ENCODE results near the gene GOLGA6D.
"Not testable (repeated sequence)": the region's sequence is repeated elsewhere in the genome, so short reads cannot be mapped to it uniquely, and the experiment has no call there.

GOLGA6D gene

DNA sequence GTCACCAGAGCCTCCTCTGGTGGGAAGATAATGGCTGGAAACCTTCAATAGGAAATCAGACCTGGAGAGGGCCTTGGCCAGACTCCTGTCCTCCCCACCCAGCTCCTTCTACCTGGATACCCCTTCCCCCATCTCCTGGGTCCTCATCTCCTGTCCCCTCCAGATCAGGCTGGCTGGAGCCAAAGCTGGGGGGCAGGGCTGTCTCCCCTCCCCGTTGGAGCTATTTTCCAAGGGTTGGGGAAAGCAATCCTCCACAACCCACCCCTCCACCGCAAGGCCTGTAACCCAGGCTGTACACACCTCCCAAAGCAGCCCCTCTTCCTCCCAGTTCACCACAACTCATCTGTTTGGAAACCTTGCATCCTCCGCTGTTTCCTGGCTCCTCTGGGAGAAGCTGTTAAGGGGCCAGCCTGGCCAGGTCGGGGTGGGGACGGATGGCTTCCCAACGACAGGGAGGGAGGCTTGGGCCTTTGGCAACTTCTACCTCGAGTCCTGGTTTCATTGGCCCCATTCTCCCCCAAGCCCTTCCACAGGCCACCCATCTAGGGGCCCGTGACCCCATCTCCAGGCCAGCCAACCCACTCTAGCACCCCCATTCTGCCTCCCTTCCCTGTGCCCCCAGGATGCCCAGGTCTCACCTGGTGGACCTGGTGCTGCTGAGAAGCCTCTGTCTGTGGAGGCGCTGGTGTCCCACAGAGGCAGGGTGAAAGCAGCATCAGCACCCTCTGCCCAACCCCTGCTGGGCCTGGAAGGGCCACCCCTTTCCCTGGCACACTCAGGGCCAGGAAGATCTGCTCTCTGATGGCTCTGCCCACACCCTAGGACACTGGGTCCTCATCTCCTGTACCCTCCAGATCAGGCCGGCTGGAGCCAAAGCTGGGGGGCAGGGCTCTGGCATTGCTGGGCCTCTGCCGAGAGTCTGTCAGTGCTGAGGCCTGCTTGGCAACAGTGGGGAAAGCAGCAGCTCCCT lies 46.6 kb upstream of the GOLGA6D start:
- no CpG with 5 or more reads among the region's 11 CpGs for WGBS (ENCODE audit: extremely low coverage, insufficient coverage, insufficient read length)
- Histone ChIP-seq H4K8ac (ENCODE audit: low read depth, low read length) (no peak overlapping the region), H4K91ac (ENCODE audit: low read depth, low read length) (no peak overlapping the region), H3K9ac (ENCODE audit: low read length) (no peak overlapping the region), H2BK5ac (ENCODE audit: low read depth, low read length, poor library complexity) (no peak overlapping the region), H3K4me3 (ENCODE audit: low read depth, low read length) (no peak overlapping the region), H3K4me2 (ENCODE audit: low read length) (no peak overlapping the region), H2AFZ (ENCODE audit: insufficient read depth, low read length, poor library complexity) (no peak overlapping the region), H3K18ac (ENCODE audit: low read length) (no peak overlapping the region), H3K79me1 (ENCODE audit: low read length) (no peaks in the 10 kb centered on the region), H2BK120ac (ENCODE audit: insufficient read depth, low read length, poor library complexity) (no peak overlapping the region), H3K36me3 (ENCODE audit: control insufficient read depth in 1 of 2, insufficient read depth in 2 of 2, low read length in 2 of 2) (no peaks in the 10 kb centered on the region), H3K27ac (ENCODE audit: low read depth, low read length) (no peak overlapping the region), H3K27me3 (ENCODE audit: insufficient read depth, low read length) (no peaks in the 10 kb centered on the region), H3K4ac (ENCODE audit: low read depth, low read length) (no peak overlapping the region), H3K14ac (ENCODE audit: low read length) (no peak overlapping the region), H3K79me2 (ENCODE audit: control insufficient read depth, insufficient read depth, low read length, poor library complexity) (no peaks in the 10 kb centered on the region), H3K23ac (ENCODE audit: low read length) (no peak overlapping the region), H4K12ac (ENCODE audit: low read depth, low read length) (no peak overlapping the region), H3K4me1 (ENCODE audit: control insufficient read depth in 1 of 2, insufficient read depth in 2 of 2, low read length in 2 of 2) (peaks cover 0 to under 1% of the 10 kb centered on the region in 2 experiments), H2BK12ac (ENCODE audit: low read length) (no peak overlapping the region), H2AK5ac (ENCODE audit: low read length) (no peak overlapping the region), H3K9me3 (ENCODE audit: insufficient read depth, low read depth, low read length) (no peaks in the 10 kb centered on the region)
- no peak for DNase-seq

DNA sequence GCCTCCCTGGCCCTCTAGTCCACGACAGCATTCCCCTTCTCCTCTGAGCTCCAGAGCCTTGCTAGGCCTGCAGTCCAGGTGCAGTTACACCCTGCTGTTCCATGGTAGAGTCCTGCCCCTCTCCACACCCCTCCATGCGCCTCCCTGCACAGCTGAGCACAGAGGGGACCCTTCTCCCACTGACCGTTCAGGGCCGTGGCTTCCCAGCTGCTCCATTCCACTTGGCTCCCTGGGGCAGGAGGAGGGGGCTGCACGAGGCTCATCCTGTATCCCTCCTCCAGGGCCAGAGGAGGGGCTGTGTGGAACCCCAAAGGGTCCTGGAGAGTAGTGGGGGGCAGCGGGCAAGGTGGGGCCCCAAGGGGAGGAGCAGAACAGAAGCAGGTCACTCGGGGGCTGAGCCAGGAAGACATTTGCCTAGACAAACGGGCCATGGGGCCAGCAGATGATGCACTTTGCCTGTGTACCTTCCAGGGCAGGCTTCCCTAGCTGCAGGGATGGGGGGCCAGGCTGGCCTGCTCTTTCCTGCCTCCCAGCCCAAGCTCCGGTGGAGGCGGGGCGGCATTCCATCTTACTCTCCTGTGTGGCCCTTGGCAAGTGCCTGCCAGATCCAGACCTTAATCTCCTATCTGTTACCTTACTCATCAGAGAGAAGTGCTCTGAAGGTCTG lies 45.2 kb upstream of the GOLGA6D start:
- H3K9ac ChIP-seq (ENCODE audit: low read length) = no peak overlapping the region
- H3K27me3 ChIP-seq (ENCODE audit: insufficient read depth, low read length) = no peaks in the 10 kb centered on the region
- no peak overlapping the region for H2BK12ac ChIP-seq (ENCODE audit: low read length)
- no peaks in the 10 kb centered on the region for H3K9me3 ChIP-seq (ENCODE audit: insufficient read depth, low read depth, low read length)
- H2AFZ ChIP-seq (ENCODE audit: insufficient read depth, low read length, poor library complexity) = no peak overlapping the region
- H3K4me2 ChIP-seq (ENCODE audit: low read length) = no peak overlapping the region
- no CpG with 5 or more reads among the region's 11 CpGs for WGBS (ENCODE audit: extremely low coverage, insufficient coverage, insufficient read length)
- no peak overlapping the region for H4K91ac ChIP-seq (ENCODE audit: low read depth, low read length)
- H3K23ac ChIP-seq (ENCODE audit: low read length) = no peak overlapping the region
- H2BK5ac ChIP-seq (ENCODE audit: low read depth, low read length, poor library complexity) = no peak overlapping the region
- no peak overlapping the region for H4K12ac ChIP-seq (ENCODE audit: low read depth, low read length)
- H3K27ac ChIP-seq (ENCODE audit: low read depth, low read length) = no peak overlapping the region
- H3K4me1 ChIP-seq (ENCODE audit: control insufficient read depth in 1 of 2, insufficient read depth in 2 of 2, low read length in 2 of 2) = no peaks in the 10 kb centered on the region
- H3K79me1 ChIP-seq (ENCODE audit: low read length) = no peaks in the 10 kb centered on the region
- H2AK5ac ChIP-seq (ENCODE audit: low read length) = no peak overlapping the region
- H4K8ac ChIP-seq (ENCODE audit: low read depth, low read length) = no peak overlapping the region
- H3K36me3 ChIP-seq (ENCODE audit: control insufficient read depth in 1 of 2, insufficient read depth in 2 of 2, low read length in 2 of 2) = no peaks in the 10 kb centered on the region
- no peak for DNase-seq
- no peak overlapping the region for H3K14ac ChIP-seq (ENCODE audit: low read length)
- H3K18ac ChIP-seq (ENCODE audit: low read length) = no peak overlapping the region
- H3K79me2 ChIP-seq (ENCODE audit: control insufficient read depth, insufficient read depth, low read length, poor library complexity) = no peaks in the 10 kb centered on the region
- no peak overlapping the region for H2BK120ac ChIP-seq (ENCODE audit: insufficient read depth, low read length, poor library complexity)
- no peak overlapping the region for H3K4ac ChIP-seq (ENCODE audit: low read depth, low read length)
- no peak overlapping the region for H3K4me3 ChIP-seq (ENCODE audit: low read depth, low read length)

DNA sequence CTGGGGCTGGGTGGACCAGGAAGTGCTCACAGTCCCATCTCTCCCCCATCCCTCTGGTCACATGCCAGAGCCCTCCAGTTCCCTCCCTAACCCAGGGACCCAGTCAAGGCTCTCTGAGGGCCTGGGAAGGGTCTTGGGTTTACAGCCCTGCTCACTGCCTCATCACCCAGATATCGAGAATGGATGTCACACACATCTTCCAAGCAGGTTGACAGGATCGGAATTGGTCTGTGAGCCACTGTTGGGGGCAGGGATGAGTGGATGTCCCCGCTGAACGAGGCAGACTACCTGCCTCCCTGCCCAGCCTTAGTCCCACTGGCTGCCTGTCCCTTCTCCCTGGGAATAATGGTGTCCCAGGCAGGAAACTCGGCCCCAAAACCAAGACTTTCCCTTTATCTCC lies 44.5 kb upstream of the GOLGA6D start:
- Histone ChIP-seq H4K12ac (ENCODE audit: low read depth, low read length) (no peak overlapping the region), H2BK120ac (ENCODE audit: insufficient read depth, low read length, poor library complexity) (no peak overlapping the region), H3K4me1 (ENCODE audit: control insufficient read depth in 1 of 2, insufficient read depth in 2 of 2, low read length in 2 of 2) (no peaks in the 10 kb centered on the region), H2BK5ac (ENCODE audit: low read depth, low read length, poor library complexity) (no peak overlapping the region), H3K36me3 (ENCODE audit: control insufficient read depth in 1 of 2, insufficient read depth in 2 of 2, low read length in 2 of 2) (no peaks in the 10 kb centered on the region), H4K91ac (ENCODE audit: low read depth, low read length) (no peak overlapping the region), H2AK5ac (ENCODE audit: low read length) (no peak overlapping the region), H3K23ac (ENCODE audit: low read length) (no peak overlapping the region), H4K8ac (ENCODE audit: low read depth, low read length) (no peak overlapping the region), H3K79me2 (ENCODE audit: control insufficient read depth, insufficient read depth, low read length, poor library complexity) (no peaks in the 10 kb centered on the region), H3K9ac (ENCODE audit: low read length) (no peak overlapping the region), H3K14ac (ENCODE audit: low read length) (no peak overlapping the region), H2BK12ac (ENCODE audit: low read length) (no peak overlapping the region), H3K79me1 (ENCODE audit: low read length) (no peaks in the 10 kb centered on the region), H3K9me3 (ENCODE audit: insufficient read depth, low read depth, low read length) (no peaks in the 10 kb centered on the region), H2AFZ (ENCODE audit: insufficient read depth, low read length, poor library complexity) (no peak overlapping the region), H3K27ac (ENCODE audit: low read depth, low read length) (no peak overlapping the region), H3K4me3 (ENCODE audit: low read depth, low read length) (no peak overlapping the region), H3K4me2 (ENCODE audit: low read length) (no peak overlapping the region), H3K18ac (ENCODE audit: low read length) (no peak overlapping the region), H3K4ac (ENCODE audit: low read depth, low read length) (no peak overlapping the region), H3K27me3 (ENCODE audit: insufficient read depth, low read length) (no peaks in the 10 kb centered on the region)
- no peak for DNase-seq
- no CpG with 5 or more reads among the region's 5 CpGs for WGBS (ENCODE audit: extremely low coverage, insufficient coverage, insufficient read length)

DNA sequence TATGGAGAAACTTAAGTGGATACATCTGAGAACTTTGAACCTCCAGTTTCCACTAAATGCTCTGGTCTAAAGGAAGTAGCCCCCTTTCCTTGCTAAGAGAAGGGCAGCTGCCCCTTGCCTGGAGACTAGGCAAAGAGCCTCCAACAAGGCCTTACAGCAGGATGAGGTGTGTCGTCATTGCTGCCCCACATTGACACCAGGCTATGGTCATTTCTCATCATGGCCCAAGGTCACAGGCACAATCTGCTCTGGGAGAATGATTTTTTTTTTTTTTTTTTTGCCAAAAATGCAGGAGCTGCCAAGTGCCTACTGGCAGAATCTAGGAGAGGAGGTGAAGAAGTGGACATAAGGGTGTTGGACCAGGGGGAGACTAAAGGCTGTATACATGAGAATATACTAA lies 36.9 kb upstream of the GOLGA6D start:
- not testable (repeated sequence) for H3K18ac ChIP-seq (ENCODE audit: low read length); H4K12ac ChIP-seq (ENCODE audit: low read depth, low read length); H3K14ac ChIP-seq (ENCODE audit: low read length); H3K4me3 ChIP-seq (ENCODE audit: low read depth, low read length); H2AK5ac ChIP-seq (ENCODE audit: low read length); H4K8ac ChIP-seq (ENCODE audit: low read depth, low read length); H3K27ac ChIP-seq (ENCODE audit: low read depth, low read length); H3K27me3 ChIP-seq (ENCODE audit: insufficient read depth, low read length); H3K23ac ChIP-seq (ENCODE audit: low read length); H3K9me3 ChIP-seq (ENCODE audit: insufficient read depth, low read depth, low read length); H3K79me2 ChIP-seq (ENCODE audit: control insufficient read depth, insufficient read depth, low read length, poor library complexity); H3K79me1 ChIP-seq (ENCODE audit: low read length); H3K36me3 ChIP-seq (ENCODE audit: control insufficient read depth in 1 of 2, insufficient read depth in 2 of 2, low read length in 2 of 2); DNase-seq; H2BK5ac ChIP-seq (ENCODE audit: low read depth, low read length, poor library complexity); H3K9ac ChIP-seq (ENCODE audit: low read length); H3K4me1 ChIP-seq (ENCODE audit: control insufficient read depth in 1 of 2, insufficient read depth in 2 of 2, low read length in 2 of 2); H3K4me2 ChIP-seq (ENCODE audit: low read length); H3K4ac ChIP-seq (ENCODE audit: low read depth, low read length); H2AFZ ChIP-seq (ENCODE audit: insufficient read depth, low read length, poor library complexity); H4K91ac ChIP-seq (ENCODE audit: low read depth, low read length); H2BK120ac ChIP-seq (ENCODE audit: insufficient read depth, low read length, poor library complexity); H2BK12ac ChIP-seq (ENCODE audit: low read length)
- no CpG with 5 or more reads among the region's 1 CpG for WGBS (ENCODE audit: extremely low coverage, insufficient coverage, insufficient read length)

Measured in trophoblast cell (in vitro differentiated cells and primary cell).